ENCODE measurements around the gene NDUFB2.
"Not testable (repeated sequence)": the region's sequence is repeated elsewhere in the genome, so short reads cannot be mapped to it uniquely, and the experiment has no call there.

The NDUFB2 gene

DNA sequence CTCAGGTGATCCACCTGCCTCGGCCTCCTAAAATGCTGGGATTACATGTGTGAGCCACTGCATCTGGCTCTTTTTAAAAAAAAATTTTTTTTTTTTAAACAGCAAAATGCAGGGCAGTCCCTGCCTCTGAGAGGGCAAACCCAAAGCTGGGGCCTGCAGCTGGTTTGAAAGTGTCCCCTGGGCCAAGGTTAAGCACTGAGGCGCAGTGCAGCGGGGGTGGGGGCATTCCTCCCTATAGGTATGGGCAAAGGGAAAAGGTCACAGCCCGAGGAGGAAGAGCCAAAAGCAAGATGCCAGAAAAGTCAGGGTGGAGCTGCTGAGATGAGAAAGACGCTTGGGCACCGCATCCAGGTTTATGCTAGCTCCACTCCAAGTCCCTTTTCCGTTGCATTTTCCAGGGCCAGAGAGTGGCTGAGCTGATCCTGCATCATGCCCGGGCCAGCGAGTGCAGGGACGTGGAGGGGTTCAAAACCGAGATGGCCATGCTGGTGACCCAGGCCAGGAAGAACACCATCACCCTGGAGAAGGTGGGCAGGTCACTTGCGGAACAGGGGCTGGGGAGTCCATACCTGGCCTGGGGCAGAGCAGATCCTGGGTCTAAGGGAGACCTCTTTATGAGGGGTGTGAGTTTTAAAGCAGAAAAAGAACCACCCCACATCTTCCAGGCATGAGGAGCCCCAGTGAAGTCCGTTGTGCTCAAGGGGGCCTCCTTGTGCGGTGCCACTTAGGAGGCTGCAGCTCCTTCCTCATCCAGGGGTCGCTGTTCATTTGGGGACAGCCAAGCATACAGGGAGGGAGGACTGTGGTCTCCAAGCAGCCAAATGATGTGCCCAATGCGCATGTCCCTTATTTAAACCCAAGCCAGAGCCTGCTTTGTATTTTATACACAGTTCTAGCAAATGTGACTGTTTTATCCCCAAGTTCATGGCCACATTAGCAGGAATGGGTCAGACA is 7.0 kb upstream of the NDUFB2 start:
- ChIA-PET POLR2A (no interaction called here), CTCF (no interaction called here)
- Histone ChIP-seq H3K4me3 (ENCODE audit: low read depth, low read length) (no peak overlapping the region), H3K9me3 (ENCODE audit: control insufficient read depth, insufficient read depth, low read depth, low read length) (no peaks in the 10 kb centered on the region), H3K27ac (ENCODE audit: extremely low read depth, low read depth, low read length) (no peak overlapping the region), H3K36me3 (ENCODE audit: control insufficient read depth in 2 of 2, insufficient read depth in 1 of 2, low read length in 2 of 2) (peaks cover 11 to 89% of the 10 kb centered on the region in 2 experiments; a peak in 2 of 3 replicates), H3K4me1 (ENCODE audit: control insufficient read depth, insufficient read depth, low read length) (no peaks in the 10 kb centered on the region)
- TF ChIP-seq ZBTB21 (tag by site-specific recombination; IDR thresholded peaks at IDR 0.05): no peak
- TF ChIP-seq ZNF132 (tag by site-specific recombination; IDR thresholded peaks at IDR 0.05; ENCODE audit: borderline replicate concordance): no peak
- TF ChIP-seq ATF2 (tag by site-specific recombination; IDR thresholded peaks at IDR 0.05; ENCODE audit: low read depth): no peak
- TF ChIP-seq ZNF404 (tag by site-specific recombination; IDR thresholded peaks at IDR 0.05): no peak

DNA sequence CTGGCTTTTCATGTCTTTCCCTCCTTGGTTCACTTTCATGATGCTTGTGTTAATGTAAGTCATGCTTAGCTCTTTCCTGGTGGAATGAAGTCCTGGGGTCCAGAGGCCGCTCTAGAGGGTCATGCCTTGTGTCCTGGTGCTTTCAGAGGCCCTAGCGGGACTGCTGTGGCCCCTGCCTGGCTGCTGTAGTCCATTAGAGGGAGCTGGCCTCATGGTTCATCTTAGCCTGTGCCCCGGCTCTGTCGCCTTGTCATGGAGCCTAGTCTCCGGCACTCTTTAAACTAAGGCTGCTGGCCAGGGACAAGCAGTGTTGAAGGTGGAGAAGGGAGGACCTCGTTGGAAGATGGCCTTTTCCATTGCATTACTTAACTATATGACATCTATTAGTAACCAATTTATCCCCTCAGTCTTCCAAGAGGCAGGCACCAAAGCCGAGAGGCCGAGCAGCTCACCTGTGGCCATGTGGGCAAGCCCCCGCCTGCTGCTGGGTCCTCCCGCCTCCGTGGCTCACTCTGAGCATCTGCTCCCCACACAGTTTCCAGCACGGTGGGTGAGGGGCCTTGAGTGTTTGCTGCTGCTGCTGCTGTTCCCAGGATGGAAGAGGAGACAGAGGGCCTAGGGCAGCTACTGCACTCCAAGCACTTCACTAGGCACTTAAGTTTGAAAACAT is 5.0 kb upstream of the NDUFB2 start:
- H3K36me3 ChIP-seq (ENCODE audit: control insufficient read depth in 2 of 2, insufficient read depth in 1 of 2, low read length in 2 of 2): peaks cover 11 to 88% of the 10 kb centered on the region in 2 experiments; a peak in 2 of 3 replicates
- CTCF ChIA-PET: interaction anchor here (1.3 kb wide), 1 partner anchor 16 kb away, joined by 3 read pairs; no protein-coding TSS in a partner anchor
- POLR2A ChIA-PET: interaction anchor here (1.3 kb wide), 1 partner anchor 16 kb away, joined by 3 read pairs; no protein-coding TSS in a partner anchor
- H3K9me3 ChIP-seq (ENCODE audit: control insufficient read depth, insufficient read depth, low read depth, low read length): no peaks in the 10 kb centered on the region
- H3K4me3 ChIP-seq (ENCODE audit: low read depth, low read length): no peak overlapping the region
- no peaks in the 10 kb centered on the region for H3K4me1 ChIP-seq (ENCODE audit: control insufficient read depth, insufficient read depth, low read length)
- no peak overlapping the region for H3K27ac ChIP-seq (ENCODE audit: extremely low read depth, low read depth, low read length)
- TF ChIP-seq ZNF747 (tag by site-specific recombination; IDR thresholded peaks at IDR 0.05) (no peak), ZBTB6 (tag by site-specific recombination; IDR thresholded peaks at IDR 0.05) (peak; percentile 86), ZNF560 (tag by site-specific recombination; IDR thresholded peaks at IDR 0.05; ENCODE audit: borderline replicate concordance) (no peak)

GRCh38 chr7:140693849-140694248 is 2.7 kb upstream of the NDUFB2 start:
- H3K27ac ChIP-seq (ENCODE audit: extremely low read depth, low read depth, low read length); H3K4me3 ChIP-seq (ENCODE audit: low read depth, low read length); H3K4me1 ChIP-seq (ENCODE audit: control insufficient read depth, insufficient read depth, low read length); H3K9me3 ChIP-seq (ENCODE audit: control insufficient read depth, insufficient read depth, low read depth, low read length); POLR2A ChIA-PET; CTCF ChIA-PET: not testable (repeated sequence)
- peaks cover 7 to 66% of the 10 kb centered on the region in 2 experiments; a peak in 2 of 3 replicates for H3K36me3 ChIP-seq (ENCODE audit: control insufficient read depth in 2 of 2, insufficient read depth in 1 of 2, low read length in 2 of 2)

GRCh38 chr7:140694592-140694991 is 1.9 kb upstream of the NDUFB2 start:
- TF ChIP-seq ZNF473 (tag by site-specific recombination; IDR thresholded peaks at IDR 0.05) (no peak), ZNF214 (tag by site-specific recombination; IDR thresholded peaks at IDR 0.05; ENCODE audit: borderline replicate concordance) (no peak), ZIC2 (tag by site-specific recombination; IDR thresholded peaks at IDR 0.05) (no peak), ZFHX2 (tag by site-specific recombination; conservative IDR thresholded peaks at IDR 0.05) (no peak), ZNF664 (tag by site-specific recombination; IDR thresholded peaks at IDR 0.05) (no peak)
- TF ChIP-seq, protein P1, sequence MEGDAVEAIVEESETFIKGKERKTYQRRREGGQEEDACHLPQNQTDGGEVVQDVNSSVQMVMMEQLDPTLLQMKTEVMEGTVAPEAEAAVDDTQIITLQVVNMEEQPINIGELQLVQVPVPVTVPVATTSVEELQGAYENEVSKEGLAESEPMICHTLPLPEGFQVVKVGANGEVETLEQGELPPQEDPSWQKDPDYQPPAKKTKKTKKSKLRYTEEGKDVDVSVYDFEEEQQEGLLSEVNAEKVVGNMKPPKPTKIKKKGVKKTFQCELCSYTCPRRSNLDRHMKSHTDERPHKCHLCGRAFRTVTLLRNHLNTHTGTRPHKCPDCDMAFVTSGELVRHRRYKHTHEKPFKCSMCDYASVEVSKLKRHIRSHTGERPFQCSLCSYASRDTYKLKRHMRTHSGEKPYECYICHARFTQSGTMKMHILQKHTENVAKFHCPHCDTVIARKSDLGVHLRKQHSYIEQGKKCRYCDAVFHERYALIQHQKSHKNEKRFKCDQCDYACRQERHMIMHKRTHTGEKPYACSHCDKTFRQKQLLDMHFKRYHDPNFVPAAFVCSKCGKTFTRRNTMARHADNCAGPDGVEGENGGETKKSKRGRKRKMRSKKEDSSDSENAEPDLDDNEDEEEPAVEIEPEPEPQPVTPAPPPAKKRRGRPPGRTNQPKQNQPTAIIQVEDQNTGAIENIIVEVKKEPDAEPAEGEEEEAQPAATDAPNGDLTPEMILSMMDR (tag by site-specific recombination; IDR thresholded peaks at IDR 0.05): no peak
- Histone ChIP-seq H3K9me3 (ENCODE audit: control insufficient read depth, insufficient read depth, low read depth, low read length) (no peaks in the 10 kb centered on the region), H3K36me3 (ENCODE audit: control insufficient read depth in 2 of 2, insufficient read depth in 1 of 2, low read length in 2 of 2) (peaks cover 7 to 66% of the 10 kb centered on the region in 2 experiments; a peak in 2 of 3 replicates), H3K27ac (ENCODE audit: extremely low read depth, low read depth, low read length) (no peak overlapping the region), H3K4me1 (ENCODE audit: control insufficient read depth, insufficient read depth, low read length) (no peaks in the 10 kb centered on the region), H3K4me3 (ENCODE audit: low read depth, low read length) (no peak overlapping the region)
- ChIA-PET POLR2A (no interaction called here), CTCF (interaction anchor here (0.6 kb wide), 1 partner anchor 48 kb away, joined by 3 read pairs; no protein-coding TSS in a partner anchor)
